ENCODE results near the gene ITIH3. TPM values are rescaled to one million over a fixed set of nuclear protein-coding genes. Genes with fewer than 3 reads are reported as not detected.

Gene ITIH3
- total and polyA plus RNA-seq, 2 of the 8 experiments (the other 6 are each of a cell fraction or from before 2014, with no cell fraction given), result not detected

GRCh38 chr3:52817860-52818259, 23.3 kb downstream of the ITIH3 start:
- CTCF ChIA-PET (ENCODE audit: partially characterized antibody), result interaction anchor here (0.9 to 7.5 kb wide), 9 partner anchors 9 to 35 kb away, joined by 3 to 86 read pairs (median 5); partner anchors contain the start of genes ITIH4 and MUSTN1
- Histone ChIP-seq H4K5ac (ENCODE audit: insufficient read length, low read depth, low read length) (no peak overlapping the region), H3K9ac (replicated peaks in 1 of 4; ENCODE audit: extremely low read depth in 1 of 4, low read depth in 3 of 4, low read length in 3 of 4) (no peak overlapping the region), H4K8ac (ENCODE audit: extremely low read depth, insufficient read depth, low read length) (no peak overlapping the region), H2BK5ac (ENCODE audit: low read depth, low read length) (no peak overlapping the region), H3K27ac (ENCODE audit: low read depth, low read length) (no peak overlapping the region), H3K23me2 (ENCODE audit: low read depth, low read length) (no peaks in the 10 kb centered on the region), H2AFZ (ENCODE audit: low read length) (no peak overlapping the region), H3K4ac (replicated peaks; ENCODE audit: insufficient read length, low read depth, low read length) (no peak overlapping the region), H3K79me1 (ENCODE audit: low read depth, low read length) (no peaks in the 10 kb centered on the region), H3K14ac (ENCODE audit: insufficient read length) (no peak overlapping the region), H3K56ac (replicated peaks; ENCODE audit: insufficient read length, low read depth, low read length) (no peak overlapping the region), H3K4me2 (ENCODE audit: insufficient read depth in 1 of 2, low read depth in 2 of 2, low read length in 2 of 2) (no peak overlapping the region), H3K27me3 (replicated peaks in 1 of 4; ENCODE audit: control insufficient read depth in 3 of 4, extremely low read depth in 1 of 4, insufficient read depth in 3 of 4, low read length in 3 of 4) (no peaks in the 10 kb centered on the region), H3K4me1 (replicated peaks in 1 of 4; ENCODE audit: control insufficient read depth in 3 of 4, insufficient read depth in 4 of 4, low read length in 3 of 4) (peaks cover 0 to 6% (median 3%) of the 10 kb centered on the region in 4 experiments; a peak in 2 of 7 replicates), H2BK15ac (ENCODE audit: low read length) (no peak overlapping the region), H2AK5ac (ENCODE audit: low read depth, low read length) (no peak overlapping the region), H2BK12ac (ENCODE audit: low read depth, low read length) (no peak overlapping the region), H4K20me1 (replicated peaks in 1 of 2; ENCODE audit: control insufficient read depth in 1 of 2, insufficient read depth in 2 of 2, low read length in 2 of 2) (no peaks in the 10 kb centered on the region), H2BK120ac (replicated peaks; ENCODE audit: low read depth, low read length) (no peak overlapping the region), H3K23ac (ENCODE audit: insufficient read length) (no peak overlapping the region), H3K18ac (ENCODE audit: extremely low read depth, low read length) (no peak overlapping the region), H3K36me3 (ENCODE audit: control insufficient read depth in 2 of 4, insufficient read depth in 4 of 4, low read length in 3 of 4) (no peaks in the 10 kb centered on the region), H3K4me3 (ENCODE audit: extremely low read depth in 1 of 4, insufficient read depth in 2 of 4, low read depth in 3 of 4, low read length in 4 of 4) (no peak overlapping the region), H4K91ac (replicated peaks; ENCODE audit: insufficient read length, low read length) (no peak overlapping the region), H3K79me2 (ENCODE audit: control insufficient read depth in 1 of 2, insufficient read depth in 2 of 2, low read length in 2 of 2) (no peaks in the 10 kb centered on the region), H3K9me3 (ENCODE audit: insufficient read depth in 2 of 2, low read depth in 1 of 2, low read length in 1 of 2) (no peaks in the 10 kb centered on the region), H2BK20ac (ENCODE audit: low read length) (no peak overlapping the region)
- 89% methylated on average over 4 of the region's 7 CpGs; no CpG with 5 or more reads in 1 of the 2 experiments for WGBS, 2 experiments (ENCODE audit: extremely low coverage in 1 of 2, insufficient coverage in 1 of 2, insufficient read length in 1 of 2, insufficient replicate concordance in 2 of 2, low coverage in 1 of 2, low lambda C conversion rate in 2 of 2, missing lambda C conversion rate in 1 of 2)
- FAIRE-seq, result no peak
- no peak for DNase-seq (ENCODE audit: low read depth in 1 of 2, low spot score in 2 of 2)
- POLR2A ChIA-PET (ENCODE audit: partially characterized antibody), result interaction anchor here (0.7 kb wide), 1 partner anchor 12 kb away, joined by 3 read pairs; no protein-coding TSS in a partner anchor
- TF ChIP-seq ATF3 (IDR thresholded peaks at IDR 0.05; ENCODE audit: insufficient read depth, low read depth, low read length) (no peak), KDM4A (IDR thresholded peaks at IDR 0.05; ENCODE audit: low read depth, low read length, severe bottlenecking) (no peak)
